ENCODE data around the gene PIK3R4.

The PIK3R4 gene

DNA sequence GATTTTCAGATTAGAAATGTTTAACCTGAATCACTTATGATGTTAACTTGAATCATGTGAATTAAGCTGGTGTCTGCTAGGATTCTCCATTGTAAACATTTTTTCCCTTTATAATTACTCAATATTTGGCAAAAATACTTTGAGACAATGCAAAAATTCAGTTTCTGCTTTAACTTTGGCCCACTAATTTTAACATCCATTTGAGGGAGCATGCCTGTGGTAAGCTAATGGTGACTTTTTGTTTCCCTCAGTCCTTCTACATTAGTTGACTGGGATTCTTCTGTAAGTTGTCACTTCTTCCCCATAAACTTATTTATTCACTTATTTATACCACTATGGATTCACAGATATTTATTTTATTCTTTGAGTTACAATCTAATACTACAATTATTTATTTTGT lies 59.3 kb downstream of the PIK3R4 start:
- no peak for DNase-seq

DNA sequence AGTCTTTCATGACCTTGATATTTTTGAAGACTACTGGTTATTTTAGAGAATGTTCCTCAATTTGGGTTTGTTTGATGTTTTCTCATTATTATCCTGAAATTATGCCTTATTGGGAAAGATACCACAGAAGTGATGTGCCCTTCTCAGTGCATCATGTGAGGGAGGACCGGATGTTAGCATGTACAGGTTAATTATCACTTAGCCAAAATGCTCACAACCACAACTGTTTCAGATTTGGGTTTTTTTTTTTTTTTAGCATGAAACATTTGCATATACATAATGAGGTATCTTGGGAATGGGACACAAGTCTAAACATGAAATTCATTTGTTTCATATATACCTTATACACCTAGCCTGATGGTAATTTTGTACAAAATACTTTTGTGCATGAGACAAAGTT lies 59.8 kb downstream of the PIK3R4 start:
- DNase-seq, result no peak

DNA sequence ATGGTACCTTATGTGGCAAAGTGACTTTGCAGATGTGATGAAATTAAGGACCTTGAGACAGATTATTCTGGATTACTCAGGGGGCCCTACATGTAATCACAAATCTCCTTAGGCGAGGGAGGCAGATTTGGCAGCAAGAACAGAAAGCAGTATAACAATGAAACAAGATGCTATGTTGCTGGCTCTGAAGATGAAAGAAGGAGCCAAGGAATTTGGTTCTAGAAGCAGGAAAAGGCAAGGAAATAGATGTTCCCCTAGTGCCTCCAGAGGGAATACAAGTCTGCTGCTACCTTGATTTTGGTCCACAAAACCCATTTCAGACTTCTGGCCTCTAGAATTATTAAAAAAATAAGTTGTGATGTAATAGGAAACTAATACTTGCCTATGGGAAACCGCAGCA lies 64.5 kb downstream of the PIK3R4 start:
- no peak for DNase-seq

DNA sequence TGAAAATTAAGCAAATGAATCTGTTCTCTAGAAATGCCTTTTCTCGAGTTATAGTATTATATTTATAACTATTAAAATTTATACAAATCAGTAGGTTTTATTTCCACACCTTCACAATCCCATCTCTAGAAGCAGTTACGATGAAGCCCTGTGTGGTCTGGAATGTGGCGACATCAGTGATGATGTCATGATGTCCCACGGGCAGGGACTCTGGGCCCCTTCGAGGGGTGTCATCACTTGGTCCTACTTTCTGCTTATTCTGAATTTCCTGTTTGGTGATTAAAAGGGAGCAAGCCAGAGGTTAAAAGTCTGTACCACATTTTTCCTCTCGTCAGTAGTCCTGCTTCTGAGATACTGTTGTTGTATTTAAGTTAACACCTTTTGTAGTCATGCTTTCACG lies 67.4 kb downstream of the PIK3R4 start:
- DNase-seq, result no peak

DNA sequence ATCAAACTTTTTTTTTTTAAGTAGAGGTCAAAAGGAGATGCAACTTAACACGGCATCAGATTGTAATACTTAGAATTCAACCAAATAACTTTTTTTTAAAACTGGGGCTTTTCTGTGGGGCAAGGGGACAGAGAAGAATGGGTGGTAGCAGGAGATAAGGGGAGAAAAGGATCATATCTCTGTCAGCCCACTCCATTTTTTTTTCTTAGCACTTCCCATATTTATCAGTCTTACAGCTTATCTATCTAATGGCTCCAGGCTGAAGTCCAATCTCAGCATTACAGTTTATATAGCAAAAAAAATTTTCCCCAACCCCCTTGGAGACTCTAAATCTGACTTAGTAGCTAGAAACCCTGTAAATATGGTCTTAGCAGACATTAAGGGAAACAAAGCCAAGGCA lies 69.3 kb downstream of the PIK3R4 start:
- DNase-seq, result no peak

DNA sequence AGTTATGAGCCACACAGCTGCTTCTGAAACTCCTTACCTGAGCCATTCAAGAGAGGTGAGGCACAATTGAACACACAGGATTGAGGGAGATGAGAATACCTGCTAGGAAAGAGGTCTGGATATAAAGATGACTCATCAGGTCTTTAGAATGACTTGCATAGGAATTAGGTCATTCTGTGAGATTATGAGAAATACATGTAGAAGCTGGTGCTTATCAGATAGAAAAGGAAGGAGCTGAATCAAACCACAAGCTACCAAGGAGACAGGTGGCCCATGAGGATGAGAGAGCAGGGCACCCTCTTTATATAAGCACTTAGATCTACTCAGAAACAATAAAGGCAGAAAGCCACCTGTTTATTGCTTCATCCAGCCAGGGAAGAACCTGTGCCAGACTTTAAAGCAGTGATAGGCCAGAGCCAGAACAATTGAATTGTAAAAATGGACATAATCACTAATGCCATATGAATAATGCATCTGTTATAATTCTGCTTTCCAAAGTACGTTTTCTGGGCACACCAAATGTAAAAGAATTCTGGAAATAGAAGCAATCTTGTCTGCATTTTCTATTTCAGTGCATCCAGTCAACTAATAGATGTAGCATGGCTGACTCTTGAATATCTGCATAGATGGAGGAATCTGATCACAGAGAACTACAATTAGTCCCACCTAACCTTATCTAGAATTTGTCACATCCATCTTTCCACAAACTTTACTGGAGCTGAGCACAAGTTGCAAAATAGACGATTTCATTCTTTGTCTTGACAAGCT lies 74.9 kb downstream of the PIK3R4 start:
- no peak for DNase-seq

DNA sequence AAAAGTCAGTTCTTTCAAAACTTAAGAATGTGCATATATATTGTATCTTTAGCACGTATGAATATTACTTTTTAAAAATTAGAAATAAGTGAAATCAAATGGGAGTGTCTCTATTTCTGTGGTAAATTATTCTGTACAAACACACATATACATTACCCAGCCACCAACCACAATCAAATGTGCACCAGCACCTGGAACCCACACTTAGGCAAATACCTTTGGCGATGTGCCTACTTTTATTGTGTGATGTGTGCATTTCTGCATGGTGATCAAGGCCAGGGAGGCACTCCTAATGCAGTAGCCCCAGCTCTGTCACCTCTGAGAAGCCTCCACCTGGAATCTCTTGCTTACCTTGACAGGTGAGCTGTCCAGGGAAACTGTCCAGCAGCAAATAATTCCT lies 76.9 kb downstream of the PIK3R4 start:
- DNase-seq, result no peak

DNA sequence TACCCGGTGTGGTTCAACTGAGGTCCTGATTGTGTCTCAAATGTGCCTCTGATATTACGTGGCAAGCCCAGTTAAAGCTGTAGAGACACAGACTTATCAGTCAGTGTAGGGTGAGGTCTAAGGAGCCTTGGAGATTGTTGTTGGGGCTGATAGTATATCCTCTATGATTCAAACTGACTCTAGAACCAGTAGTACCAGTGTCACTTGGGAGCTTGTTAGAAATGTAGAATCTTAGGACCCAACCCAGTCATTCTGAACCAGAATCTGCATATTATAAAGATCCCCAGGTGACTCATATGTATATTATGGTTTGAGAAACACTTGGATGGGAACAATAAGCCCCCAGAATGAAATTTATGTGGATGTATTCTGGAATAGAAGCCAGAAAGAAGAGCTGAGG lies 83.5 kb downstream of the PIK3R4 start:
- DNase-seq, result no peak

DNA sequence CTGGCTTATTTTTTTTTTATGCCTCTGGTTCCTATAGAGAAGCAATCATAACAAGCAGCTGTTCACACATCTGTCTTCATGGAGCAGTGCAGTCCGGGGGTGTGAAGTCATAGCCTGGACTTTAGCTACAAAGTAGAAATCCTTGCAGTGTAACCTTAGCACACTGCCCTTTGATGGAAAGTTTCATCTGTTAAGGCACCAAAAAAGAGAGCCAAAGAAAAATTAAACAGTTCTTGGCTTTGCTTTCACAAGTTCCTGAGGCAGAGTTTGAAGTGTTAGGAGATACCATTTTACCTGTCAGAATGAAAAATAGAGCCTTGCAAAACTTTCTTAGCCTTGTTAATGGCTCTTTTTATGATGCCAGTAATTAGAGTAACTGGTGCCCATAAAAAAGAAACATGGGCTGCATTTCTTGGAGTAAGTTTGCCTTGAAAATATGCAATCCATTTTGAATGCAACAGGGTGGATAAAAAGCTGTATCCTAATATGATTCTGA lies 84.1 kb downstream of the PIK3R4 start:
- no peak for DNase-seq

DNA sequence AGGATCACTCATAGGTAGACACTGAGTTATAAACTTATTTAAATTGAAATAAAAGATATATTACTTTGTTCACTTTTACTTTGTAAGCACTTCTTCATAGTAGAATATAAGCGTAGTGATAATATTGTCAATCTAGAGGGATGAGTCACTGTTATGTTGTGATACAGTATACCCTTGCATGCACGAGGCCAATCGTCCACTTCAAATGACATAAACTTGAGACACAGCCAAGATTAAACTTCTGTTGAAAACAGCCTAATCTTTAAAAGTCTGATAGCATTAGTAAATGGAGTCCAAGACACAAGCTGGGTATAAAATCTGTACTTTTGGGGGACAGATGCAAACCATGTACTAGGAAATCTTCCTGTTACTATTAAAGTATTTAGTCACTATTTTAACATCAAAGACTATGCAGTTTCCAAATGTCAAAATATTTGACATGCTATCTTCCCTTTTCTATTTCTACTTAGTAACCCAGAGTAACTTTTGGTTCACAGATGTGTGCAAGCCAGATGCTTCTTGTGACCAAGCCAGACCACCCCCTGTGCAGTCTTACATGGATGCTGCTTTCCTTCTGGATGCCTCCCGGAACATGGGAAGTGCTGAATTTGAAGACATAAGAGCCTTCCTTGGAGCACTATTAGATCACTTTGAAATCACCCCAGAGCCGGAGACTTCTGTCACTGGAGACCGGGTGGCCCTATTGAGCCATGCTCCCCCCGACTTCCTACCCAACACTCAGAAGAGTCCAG lies 85.3 kb downstream of the PIK3R4 start:
- DNase-seq, result no peak

DNA sequence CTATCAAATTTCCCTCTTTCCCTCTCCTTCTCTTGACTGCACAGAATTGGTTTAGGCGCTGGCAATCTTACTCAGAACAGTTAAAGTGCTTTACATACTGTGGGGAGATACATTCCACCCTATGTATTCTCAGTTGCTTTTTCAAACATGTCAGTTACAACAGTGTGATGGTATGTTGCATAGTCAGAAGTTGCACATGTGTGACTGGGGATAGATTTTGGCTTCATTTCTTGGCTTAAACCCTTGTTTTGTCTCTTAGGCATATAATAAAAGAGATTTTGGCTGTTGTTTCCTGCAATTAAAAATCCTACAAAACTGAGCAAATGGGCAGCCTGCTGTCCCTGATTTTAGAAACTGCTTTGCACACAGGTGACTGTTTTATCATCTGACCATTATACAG lies 86.7 kb downstream of the PIK3R4 start:
- DNase-seq, result no peak

DNA sequence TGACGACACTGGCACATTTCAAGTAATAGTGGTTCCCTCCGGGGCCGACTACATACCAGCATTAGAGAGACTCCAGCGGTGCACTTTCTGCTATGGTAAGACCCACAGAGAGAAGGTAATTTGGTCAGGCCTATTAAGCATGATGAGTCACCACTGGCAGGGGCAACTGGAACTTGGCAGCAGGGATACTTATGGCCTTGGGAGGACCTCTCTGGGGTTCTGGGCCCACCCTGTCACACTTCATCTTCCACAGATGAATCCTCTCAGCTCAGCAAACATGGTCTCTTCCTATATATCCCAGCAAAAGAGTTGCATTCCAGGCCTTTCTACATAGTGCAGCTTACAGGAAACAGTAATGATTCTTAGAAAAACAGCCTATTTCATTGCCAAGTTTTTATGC lies 88.0 kb downstream of the PIK3R4 start:
- peak; percentile 74 for DNase-seq

DNA sequence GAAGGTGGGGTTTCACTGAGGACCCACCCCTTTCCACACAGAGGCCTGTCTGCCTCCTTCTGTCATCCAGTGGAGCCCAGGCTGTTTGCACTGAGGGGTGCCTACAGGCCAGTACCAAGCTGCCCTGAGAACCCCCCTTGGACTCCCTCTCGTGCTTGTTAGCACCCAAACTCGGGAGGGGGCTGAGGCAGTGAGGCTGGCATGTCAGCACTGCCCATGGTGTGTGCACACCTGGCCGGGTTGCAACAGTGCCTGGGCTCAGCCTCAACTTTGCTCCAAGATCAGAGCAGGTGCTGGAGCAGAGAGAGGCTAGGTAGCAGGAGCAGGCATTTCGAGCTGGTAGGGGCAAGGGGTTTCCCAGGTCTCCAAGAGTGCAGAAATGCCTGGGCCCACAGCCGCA lies 90.0 kb downstream of the PIK3R4 start:
- DNase-seq, result no peak

DNA sequence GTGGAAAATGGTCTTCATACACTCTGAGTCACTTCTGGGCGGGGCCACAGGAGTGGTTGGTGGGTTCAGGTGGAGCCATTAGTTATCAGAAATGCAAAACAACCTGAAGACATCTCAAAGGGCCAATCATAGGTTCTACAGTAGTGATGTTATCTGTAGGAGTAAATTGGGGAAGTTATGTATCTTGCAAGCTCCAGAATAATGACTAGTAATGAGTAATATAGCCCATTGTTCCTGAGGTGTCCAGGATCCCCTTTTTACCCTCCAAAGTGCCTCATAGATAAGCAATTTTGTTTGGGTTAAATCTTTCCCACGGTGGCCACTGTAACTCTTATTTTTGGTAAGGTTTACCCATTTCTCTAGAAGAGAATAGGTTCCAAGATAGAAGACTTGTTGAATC lies 91.7 kb downstream of the PIK3R4 start:
- no peak for DNase-seq

DNA sequence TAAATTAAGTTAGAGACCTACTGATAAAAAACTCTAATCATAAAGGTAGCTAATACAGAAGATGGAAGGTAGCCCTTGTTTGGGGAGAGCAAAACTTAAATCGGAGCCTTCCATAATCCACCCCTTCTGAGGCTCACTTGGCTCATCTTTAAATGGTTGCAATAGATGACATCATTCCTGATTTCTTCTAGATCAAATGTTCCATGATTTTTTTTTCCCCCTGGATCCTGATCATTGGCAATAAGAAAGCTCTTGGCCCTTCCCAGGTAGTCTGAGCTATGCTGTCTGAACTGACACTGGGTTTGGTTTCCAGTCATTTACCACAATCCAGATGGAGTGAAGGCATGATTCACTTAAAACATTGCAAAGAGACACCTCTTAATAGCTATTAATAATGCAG lies 92.5 kb downstream of the PIK3R4 start:
- DNase-seq, result no peak

DNA sequence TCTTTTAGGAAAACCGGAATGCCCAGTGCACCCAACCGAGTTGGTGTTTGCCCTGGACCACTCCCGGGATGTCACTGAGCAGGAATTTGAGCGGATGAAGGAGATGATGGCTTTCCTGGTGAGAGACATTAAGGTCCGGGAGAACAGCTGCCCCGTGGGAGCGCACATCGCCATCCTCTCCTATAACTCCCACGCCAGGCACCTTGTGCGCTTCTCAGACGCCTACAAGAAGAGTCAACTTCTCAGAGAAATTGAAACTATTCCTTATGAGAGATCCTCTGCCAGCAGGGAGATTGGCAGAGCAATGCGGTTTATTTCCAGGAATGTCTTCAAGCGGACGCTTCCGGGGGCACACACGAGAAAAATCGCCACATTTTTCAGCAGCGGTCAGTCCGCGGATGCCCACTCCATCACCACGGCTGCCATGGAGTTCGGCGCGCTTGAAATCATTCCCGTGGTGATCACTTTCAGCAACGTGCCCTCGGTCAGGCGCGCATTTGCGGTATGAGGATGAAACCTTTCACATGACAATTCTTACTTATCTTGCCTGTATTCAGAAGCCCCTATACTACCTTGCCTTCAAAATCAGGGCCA lies 97.5 kb downstream of the PIK3R4 start:
- DNase-seq, result no peak

DNA sequence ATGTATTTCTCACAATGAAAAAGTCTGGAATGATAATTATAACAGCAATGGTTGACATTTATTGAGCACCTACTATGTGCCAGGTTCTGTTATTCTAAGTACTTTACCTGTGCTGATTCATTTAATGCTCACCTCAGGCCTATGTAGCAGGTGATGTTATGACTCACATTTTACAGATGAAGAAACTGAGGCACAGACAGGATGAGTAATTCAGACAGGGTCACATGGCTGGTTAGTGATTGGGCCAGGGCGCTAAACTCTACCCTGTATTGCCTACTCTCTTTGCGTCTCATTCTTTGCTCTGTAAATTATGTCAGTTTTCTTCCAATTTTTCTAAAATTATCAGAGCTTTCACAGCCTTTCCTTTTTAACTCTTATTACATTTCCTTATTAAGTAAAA lies 98.3 kb downstream of the PIK3R4 start:
- DNase-seq, result no peak

DNA sequence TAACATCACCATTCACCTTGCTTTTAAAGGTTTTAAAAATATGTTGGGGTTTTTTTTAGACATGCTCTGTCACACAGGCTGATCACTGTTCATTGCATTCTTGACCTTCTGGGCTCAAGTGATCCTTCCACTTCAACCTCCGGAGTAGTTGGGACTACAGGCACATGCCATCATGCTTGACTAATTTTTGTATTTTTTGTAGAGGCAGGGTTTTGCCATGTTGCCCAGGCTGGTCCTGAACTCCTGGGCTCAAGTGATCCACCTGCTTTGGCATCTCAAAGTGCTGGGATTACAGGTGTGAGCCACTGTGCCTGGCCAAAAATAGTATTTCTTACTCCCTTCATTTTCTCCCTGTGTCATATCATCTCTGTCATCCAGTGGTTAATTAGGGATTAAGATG lies 101.4 kb downstream of the PIK3R4 start:
- DNase-seq, result no peak

DNA sequence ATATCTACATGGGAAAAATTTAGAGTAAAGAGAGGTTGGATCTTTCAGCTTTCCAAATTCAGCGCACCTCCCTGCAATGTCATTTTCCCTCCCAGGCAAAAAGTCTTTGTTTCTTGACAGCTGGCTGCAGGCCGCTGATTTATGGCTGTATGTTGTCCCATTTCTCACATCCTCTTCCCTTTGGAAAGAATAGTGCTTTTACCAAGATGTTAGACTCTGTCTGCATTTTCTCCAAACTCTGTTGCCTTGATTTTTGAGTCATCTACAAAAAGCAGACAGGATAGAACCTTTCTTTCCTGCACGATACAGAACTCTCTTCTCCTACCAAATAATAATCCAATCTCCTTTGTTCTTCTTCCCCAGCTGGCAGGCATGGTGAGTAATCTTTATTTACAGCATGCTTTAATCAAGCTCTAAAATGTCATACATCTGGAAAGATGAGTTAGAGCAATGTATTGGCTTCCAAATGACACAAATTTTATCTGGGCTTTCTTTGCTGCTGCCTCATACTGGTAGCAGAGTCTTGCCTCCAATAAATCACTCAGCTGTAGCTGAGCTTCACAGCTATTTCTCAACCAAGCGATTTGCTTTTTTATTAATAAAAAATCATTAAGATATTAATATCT lies 101.9 kb downstream of the PIK3R4 start:
- no peak for DNase-seq

DNA sequence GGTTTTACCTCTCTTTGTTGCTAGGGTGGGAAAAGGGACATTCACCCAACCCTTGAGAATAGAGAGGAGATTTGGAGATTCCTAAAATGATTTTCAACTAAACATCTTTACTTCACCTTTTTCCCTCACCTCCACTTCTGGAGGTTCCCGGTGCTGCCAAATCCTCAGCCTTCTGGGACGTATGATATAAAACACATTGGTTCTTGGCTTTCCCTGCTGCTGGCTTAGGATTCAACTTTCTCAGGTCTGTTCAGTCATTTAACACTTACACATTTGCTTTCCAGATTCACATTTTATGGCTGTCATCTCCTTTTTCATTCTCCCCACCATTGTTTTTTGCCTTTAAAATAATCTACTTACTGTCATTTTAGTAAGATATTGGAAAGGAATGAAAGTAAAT lies 106.6 kb downstream of the PIK3R4 start:
- no peak for DNase-seq

DNA sequence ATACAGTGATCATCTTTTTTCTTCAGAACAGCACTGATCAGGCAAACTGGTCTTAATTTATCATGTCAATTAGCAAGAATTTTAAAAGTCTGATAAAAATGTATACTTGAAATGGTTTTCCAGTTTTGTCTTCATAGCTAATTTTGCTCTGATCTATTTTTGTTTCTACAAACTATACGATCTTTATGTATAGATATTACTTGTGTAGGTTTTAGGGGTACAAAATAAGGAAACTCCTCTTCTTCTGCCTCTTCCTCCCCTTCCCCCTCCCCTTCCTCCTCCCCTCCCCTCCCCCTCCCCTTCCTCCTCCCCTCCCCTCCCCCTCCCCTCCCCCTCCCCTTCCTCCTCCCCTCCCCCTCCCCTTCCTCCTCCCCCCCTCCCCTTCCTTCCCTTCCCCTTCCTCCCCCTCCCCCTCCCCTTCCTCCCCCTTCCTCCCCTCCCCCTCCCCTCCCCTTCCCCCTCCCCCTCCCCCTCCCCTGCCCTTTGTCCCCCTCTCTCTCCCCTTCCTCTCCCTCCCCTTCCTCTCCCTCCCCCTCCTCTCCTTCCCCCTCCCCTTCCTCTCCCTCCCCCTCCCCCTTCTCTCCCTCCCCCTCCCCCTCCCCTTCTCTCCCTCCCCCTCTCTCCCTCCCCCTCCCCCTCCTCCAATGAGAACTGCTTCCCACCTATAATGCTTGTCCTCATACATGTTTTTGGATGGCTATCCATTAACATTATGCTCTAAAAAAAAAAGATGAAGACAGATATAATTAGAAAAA lies 110.0 kb downstream of the PIK3R4 start:
- no peak for DNase-seq

DNA sequence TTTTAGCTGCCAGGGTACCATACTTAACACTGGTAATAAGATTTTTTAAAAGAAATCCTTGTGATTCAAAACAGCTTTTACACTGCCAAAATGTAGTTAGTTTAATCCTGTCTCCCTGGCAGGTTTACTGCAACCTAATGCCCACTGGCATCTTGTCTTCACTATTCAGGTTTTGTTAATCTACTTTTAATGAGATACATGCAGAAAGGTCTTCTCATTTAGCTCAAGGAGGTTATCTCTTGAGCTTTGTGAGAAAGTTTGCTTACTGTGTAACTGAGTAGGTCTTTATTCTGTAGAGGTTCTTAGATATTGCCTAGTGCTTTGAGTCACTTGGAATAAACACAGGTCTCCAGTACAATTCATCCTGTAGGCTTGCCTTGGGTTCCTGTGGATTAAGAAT lies 110.7 kb downstream of the PIK3R4 start:
- no peak for DNase-seq

DNA sequence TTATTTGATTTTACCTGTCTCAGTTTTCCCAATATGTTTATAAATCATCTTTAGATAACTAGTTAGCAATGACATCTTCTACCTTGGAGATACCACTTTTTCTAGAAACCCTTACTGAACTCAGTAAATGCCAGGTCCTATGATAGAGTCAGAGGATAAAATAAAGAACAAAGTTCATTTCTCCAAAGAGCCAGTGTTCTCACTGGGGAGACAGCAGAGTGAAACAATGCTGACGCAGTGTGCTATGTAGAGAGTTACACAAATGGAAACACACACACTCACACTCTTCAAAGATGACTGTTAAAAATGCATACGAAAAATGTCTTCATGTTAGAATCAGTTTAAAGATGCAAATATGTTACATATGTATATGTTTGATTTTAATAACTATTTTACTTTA lies 111.3 kb downstream of the PIK3R4 start:
- no peak for DNase-seq
